Measurements from ENCODE around the gene RCOR1. TPM values are rescaled to one million over a fixed set of nuclear protein-coding genes. Genes with fewer than 3 reads are reported as not detected.

Gene RCOR1
- total RNA-seq, 6 donors from 2014 or later, result 19.8 to 58.7 (median 34.3) TPM

- 82 to 85% methylated on average over 5 to 6 of the region's 6 CpGs for WGBS, 2 donors
- H3K36me3 ChIP-seq, result peaks cover 25 to 81% (median 49%) of the 10 kb centered on the region in 4 donors
- no peaks in the 10 kb centered on the region for H3K4me1 ChIP-seq
- no peaks in the 10 kb centered on the region for H3K9me3 ChIP-seq
- H3K27ac ChIP-seq, result no peak overlapping the region
- DNase-seq (peak in 1 of 2 donors; percentile 6), ATAC-seq (ENCODE audit: low FRiP score in 2 of 2) (no peak)
- H3K27me3 ChIP-seq, result no peaks in the 10 kb centered on the region
- H3K4me3 ChIP-seq, result no peak overlapping the region
- TF ChIP-seq POLR2AphosphoS5 (IDR thresholded peaks at IDR 0.05) (no peak), POLR2A (IDR thresholded peaks at IDR 0.05) (no peak), EP300 (IDR thresholded peaks at IDR 0.05) (no peak)
- TF ChIP-seq, protein P1, sequence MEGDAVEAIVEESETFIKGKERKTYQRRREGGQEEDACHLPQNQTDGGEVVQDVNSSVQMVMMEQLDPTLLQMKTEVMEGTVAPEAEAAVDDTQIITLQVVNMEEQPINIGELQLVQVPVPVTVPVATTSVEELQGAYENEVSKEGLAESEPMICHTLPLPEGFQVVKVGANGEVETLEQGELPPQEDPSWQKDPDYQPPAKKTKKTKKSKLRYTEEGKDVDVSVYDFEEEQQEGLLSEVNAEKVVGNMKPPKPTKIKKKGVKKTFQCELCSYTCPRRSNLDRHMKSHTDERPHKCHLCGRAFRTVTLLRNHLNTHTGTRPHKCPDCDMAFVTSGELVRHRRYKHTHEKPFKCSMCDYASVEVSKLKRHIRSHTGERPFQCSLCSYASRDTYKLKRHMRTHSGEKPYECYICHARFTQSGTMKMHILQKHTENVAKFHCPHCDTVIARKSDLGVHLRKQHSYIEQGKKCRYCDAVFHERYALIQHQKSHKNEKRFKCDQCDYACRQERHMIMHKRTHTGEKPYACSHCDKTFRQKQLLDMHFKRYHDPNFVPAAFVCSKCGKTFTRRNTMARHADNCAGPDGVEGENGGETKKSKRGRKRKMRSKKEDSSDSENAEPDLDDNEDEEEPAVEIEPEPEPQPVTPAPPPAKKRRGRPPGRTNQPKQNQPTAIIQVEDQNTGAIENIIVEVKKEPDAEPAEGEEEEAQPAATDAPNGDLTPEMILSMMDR (IDR thresholded peaks at IDR 0.05), result no peak
These were observed 136.1 kb downstream of the RCOR1 start for GRCh38 chr14:102728501-102728900.

GRCh38 chr14:102729268-102729667 lies 136.8 kb downstream of the RCOR1 start:
- WGBS, 2 donors, result 69 to 86% methylated on average over 6 of the region's 6 CpGs
- DNase-seq (no peak), ATAC-seq (ENCODE audit: low FRiP score in 2 of 2) (no peak)
- no peaks in the 10 kb centered on the region for H3K27me3 ChIP-seq
- peaks cover 23 to 76% (median 47%) of the 10 kb centered on the region in 4 donors for H3K36me3 ChIP-seq
- no peaks in the 10 kb centered on the region for H3K4me1 ChIP-seq
- TF ChIP-seq EP300 (IDR thresholded peaks at IDR 0.05), result no peak
- TF ChIP-seq POLR2AphosphoS5 (IDR thresholded peaks at IDR 0.05), result no peak
- no peak for TF ChIP-seq POLR2A (IDR thresholded peaks at IDR 0.05)
- TF ChIP-seq, protein P1 (IDR thresholded peaks at IDR 0.05), result no peak
- H3K9me3 ChIP-seq, result no peaks in the 10 kb centered on the region
- H3K4me3 ChIP-seq, result no peak overlapping the region
- no peak overlapping the region for H3K27ac ChIP-seq

DNA sequence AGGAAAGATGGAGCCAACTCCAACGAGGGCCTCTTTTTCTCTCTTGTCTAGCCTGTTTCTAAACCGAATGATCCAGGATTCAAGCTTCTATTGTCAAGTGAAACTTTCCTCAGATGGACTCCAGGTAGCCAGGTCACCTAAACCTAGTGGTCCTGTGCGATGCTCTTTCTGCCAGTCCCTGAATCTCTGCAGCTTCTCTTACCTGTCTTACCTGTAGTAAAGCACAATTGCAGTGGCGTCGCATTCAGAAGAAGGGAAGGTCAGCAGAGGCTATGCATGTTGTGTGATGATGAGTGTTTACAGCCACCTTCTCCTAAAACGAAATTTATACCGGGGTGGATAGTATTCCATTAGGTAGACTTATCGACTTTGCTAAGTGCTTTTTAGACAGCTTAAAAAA lies 137.4 kb downstream of the RCOR1 start:
- no peak for ATAC-seq (ENCODE audit: low FRiP score in 2 of 2)
- TF ChIP-seq POLR2AphosphoS5 (IDR thresholded peaks at IDR 0.05), result no peak
- TF ChIP-seq, protein P1 (IDR thresholded peaks at IDR 0.05), result no peak
- TF ChIP-seq EP300 (IDR thresholded peaks at IDR 0.05), result no peak
- no peak for TF ChIP-seq POLR2A (IDR thresholded peaks at IDR 0.05)

DNA sequence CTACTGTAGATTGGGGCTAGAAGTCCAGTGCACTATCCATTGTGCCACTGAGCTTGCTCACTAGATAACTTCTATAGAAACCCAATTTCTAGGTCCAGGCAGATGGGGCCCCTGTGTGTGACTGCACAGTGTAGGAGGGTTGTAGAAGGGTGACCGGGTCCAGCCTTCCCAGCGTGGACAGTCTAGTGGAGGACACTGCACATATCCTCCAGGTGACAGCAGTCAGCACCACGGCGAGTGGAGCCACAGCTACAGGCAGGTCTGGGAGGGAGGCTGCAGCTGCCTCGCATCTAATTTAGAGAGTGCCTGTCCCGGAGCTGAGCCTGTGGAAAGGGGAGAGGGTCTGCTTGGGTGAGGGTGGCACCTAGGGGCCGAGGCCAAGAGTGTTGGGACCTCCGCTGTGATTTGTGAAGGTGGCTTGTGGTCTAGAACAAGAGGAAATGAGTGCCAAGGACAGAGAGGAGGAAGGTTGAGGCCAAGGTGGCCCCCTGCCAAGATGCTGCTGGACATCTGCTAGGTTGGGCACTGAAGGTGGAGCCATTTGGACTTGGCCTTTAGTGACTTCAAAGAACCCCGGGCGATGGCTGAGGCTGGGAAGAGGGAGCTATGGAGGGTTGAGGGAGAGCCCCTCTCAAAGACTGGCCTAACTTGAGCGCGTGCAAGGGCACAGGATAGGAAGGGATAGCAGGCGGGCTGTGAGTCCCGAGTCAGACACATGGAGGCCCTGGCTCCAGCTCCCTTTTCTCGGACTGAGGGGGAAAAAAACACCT lies 138.8 kb downstream of the RCOR1 start:
- ATAC-seq (ENCODE audit: low FRiP score in 2 of 2), result peak in 1 of 2 donors; percentile 38
- Histone ChIP-seq H3K36me3 (peaks cover 16 to 56% (median 34%) of the 10 kb centered on the region in 4 donors), H3K4me3 (no peak overlapping the region)

More for the DNA sequence above, 137.4 kb downstream of the RCOR1 start:
- H3K4me3 ChIP-seq, result no peak overlapping the region
- H3K4me1 ChIP-seq, result no peaks in the 10 kb centered on the region
- H3K9me3 ChIP-seq, result no peaks in the 10 kb centered on the region
- DNase-seq, result peak in 1 of 2 donors; percentile 11
- H3K27ac ChIP-seq, result no peak overlapping the region
- no peaks in the 10 kb centered on the region for H3K27me3 ChIP-seq
- WGBS, 2 donors, result 90 to 94% methylated on average over 8 of the region's 8 CpGs
- peaks cover 20 to 70% (median 46%) of the 10 kb centered on the region in 4 donors for H3K36me3 ChIP-seq

More for the DNA sequence above, 138.8 kb downstream of the RCOR1 start:
- Histone ChIP-seq H3K27ac (no peak overlapping the region), H3K4me1 (no peaks in the 10 kb centered on the region), H3K9me3 (no peaks in the 10 kb centered on the region), H3K27me3 (no peaks in the 10 kb centered on the region)
- peak in 1 of 2 donors; percentile 16 for DNase-seq
- WGBS, 2 donors, result 94% methylated on average over 14 to 15 of the region's 15 CpGs
- TF ChIP-seq POLR2AphosphoS5 (IDR thresholded peaks at IDR 0.05), result no peak
- TF ChIP-seq POLR2A (IDR thresholded peaks at IDR 0.05), result no peak
- no peak for TF ChIP-seq EP300 (IDR thresholded peaks at IDR 0.05)
- TF ChIP-seq, protein P1 (IDR thresholded peaks at IDR 0.05), result no peak

All from upper lobe of left lung (tissue), 6 donors.